Ramos (cell line): ENCODE results near the gene AKAP13.

Source experiments
- in situ Hi-C: fragments of 300-500 bp; cut with MboI; formaldehyde crosslinking; loops from one replicate; pipeline ENCODE4 v1.14.3; 2022; ENCODE audit warnings: low sequenced_read_pairs; ENCODE audit not compliant: unreplicated experiment

The AKAP13 gene

GRCh38 chr15:85383470-85384148, 3.2 kb downstream of the AKAP13 start:
- in situ Hi-C loops = no loop called here

GRCh38 chr15:85386261-85386660, 5.9 kb downstream of the AKAP13 start:
- in situ Hi-C loops = no loop called here

- in situ Hi-C loops = no loop called here
Observed at GRCh38 chr15:85388566-85389305, 8.3 kb downstream of the AKAP13 start.

GRCh38 chr15:85389306-85389650, 8.9 kb downstream of the AKAP13 start:
- in situ Hi-C loops = no loop called here

GRCh38 chr15:85389772-85390171, 9.4 kb downstream of the AKAP13 start:
- in situ Hi-C loops = no loop called here

GRCh38 chr15:85393210-85393609, 12.8 kb downstream of the AKAP13 start:
- in situ Hi-C loops = no loop called here

- in situ Hi-C loops = no loop called here
Observed at GRCh38 chr15:85394554-85395333, 14.3 kb downstream of the AKAP13 start.

GRCh38 chr15:85396554-85396953, 16.2 kb downstream of the AKAP13 start:
- in situ Hi-C loops = no loop called here

GRCh38 chr15:85397151-85397550, 16.7 kb downstream of the AKAP13 start:
- in situ Hi-C loops = no loop called here

- in situ Hi-C loops = no loop called here
Observed at GRCh38 chr15:85397926-85398325, 17.5 kb downstream of the AKAP13 start.

- in situ Hi-C loops = no loop called here
Observed at GRCh38 chr15:85398822-85399221, 18.4 kb downstream of the AKAP13 start.

- in situ Hi-C loops = no loop called here
Observed at GRCh38 chr15:85399627-85400026, 19.2 kb downstream of the AKAP13 start.

- in situ Hi-C loops = no loop called here
Observed at GRCh38 chr15:85400606-85401005, 20.2 kb downstream of the AKAP13 start.

- in situ Hi-C loops = no loop called here
Observed at GRCh38 chr15:85401108-85401774, 20.8 kb downstream of the AKAP13 start.

- in situ Hi-C loops = no loop called here
Observed at GRCh38 chr15:85402195-85402881, 21.9 kb downstream of the AKAP13 start.

- in situ Hi-C loops = no loop called here
Observed at GRCh38 chr15:85403745-85404144, 23.3 kb downstream of the AKAP13 start.

GRCh38 chr15:85404176-85404917, 23.9 kb downstream of the AKAP13 start:
- in situ Hi-C loops = no loop called here

- in situ Hi-C loops = no loop called here
Observed at GRCh38 chr15:85404918-85405866, 24.8 kb downstream of the AKAP13 start.
